Activated CD8-positive, alpha-beta memory T cell treated with anti-CD3 and anti-CD28 coated beads, Interleukin-2, amount 50 U/mL, for 4 hours (primary cell): ENCODE results near the gene PTPRD.

Experiments
- DNase-seq: peaks from one replicate; pipeline ENCODE4 v3.0.0-alpha.2; 2020

PTPRD gene

GRCh38 chr9:8649807-8650206 is 1963.0 kb downstream of the PTPRD start:
- DNase-seq, result no peak

GRCh38 chr9:8649160-8649559 is 1963.6 kb downstream of the PTPRD start:
- DNase-seq, result no peak

DNA sequence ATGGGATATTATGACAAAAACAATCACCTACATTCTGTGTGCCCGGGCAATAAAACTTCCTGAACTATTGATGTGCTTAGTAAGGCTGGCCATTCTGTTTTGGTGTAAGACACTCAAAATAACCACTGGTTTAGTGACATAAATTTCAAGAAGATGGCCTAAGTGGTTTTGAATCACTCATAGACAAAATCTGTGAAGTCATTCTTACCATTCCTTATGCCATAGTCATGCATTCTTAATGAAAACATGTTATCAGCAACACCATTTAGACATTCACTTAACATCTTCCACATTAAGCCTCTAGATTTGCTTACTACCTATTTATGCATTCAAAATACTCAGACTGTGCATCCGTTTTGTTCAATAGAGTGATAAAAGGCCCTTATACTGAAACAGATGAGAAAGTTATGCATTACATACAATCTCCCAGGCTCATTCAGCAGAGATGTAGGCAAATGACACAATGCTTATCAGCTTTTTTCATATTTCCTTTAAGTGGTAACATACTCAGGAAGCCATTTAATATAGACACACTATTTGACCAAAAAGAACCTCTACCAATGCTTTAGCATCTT is 1964.4 kb downstream of the PTPRD start:
- DNase-seq, result no peak

DNA sequence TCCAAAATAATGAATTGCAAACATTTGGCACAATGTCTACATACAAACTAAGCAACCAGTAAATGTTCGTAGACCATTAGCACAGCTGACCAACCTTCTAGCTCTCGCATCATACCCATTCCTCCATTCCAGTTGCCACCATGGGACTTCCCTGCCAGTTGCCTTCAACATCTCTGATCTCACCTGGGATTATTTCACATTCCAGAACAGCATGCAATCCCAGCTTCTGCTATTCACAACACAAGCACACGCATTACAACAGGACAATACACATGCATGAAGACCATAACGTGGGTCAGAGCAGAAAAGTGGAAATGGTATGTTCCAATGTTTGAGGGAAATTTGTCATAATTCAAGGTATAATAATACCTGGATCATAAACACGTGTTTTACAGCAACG is 1965.0 kb downstream of the PTPRD start:
- no peak for DNase-seq

DNA sequence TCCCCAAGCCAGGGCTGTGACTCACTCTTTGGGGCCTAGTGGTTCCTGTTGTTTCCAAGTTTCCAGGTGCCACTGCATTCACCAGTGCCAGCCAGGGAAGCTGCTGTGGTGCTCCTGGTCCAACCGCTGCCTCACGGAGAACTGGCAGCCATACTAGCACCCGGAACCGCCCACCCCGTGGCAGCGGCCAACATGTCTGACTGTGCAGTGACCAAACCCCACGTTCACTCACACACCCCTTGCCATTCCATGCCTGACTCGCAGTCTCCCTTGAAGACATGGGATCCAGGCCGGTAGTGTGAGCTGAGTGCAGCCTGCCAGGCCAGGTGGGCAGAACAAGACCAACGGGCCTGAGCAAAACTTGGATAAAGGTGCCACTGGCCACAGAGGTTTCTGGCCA is 1968.2 kb downstream of the PTPRD start:
- DNase-seq, result no peak

GRCh38 chr9:8643896-8644295 is 1968.9 kb downstream of the PTPRD start:
- no peak for DNase-seq

DNA sequence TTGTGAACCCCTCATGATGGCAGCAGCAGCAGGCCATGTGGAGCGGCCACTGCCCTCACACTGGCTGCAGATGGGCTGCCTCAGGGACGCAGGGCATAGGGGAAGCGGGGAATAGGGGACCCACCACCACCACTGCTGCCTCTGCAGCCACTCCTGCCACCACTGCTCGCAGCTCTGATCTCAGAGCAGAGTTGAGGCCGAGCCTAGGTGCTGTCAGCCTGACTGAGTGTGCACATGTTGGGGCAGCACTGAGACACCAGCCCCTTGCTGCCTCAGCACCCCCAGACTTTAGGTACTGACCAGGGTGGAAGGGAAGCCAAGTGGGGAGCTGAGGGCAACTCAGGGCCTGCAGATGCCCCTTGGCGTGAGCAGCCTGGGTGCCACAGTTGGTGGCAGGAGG is 1969.3 kb downstream of the PTPRD start:
- DNase-seq, result no peak

DNA sequence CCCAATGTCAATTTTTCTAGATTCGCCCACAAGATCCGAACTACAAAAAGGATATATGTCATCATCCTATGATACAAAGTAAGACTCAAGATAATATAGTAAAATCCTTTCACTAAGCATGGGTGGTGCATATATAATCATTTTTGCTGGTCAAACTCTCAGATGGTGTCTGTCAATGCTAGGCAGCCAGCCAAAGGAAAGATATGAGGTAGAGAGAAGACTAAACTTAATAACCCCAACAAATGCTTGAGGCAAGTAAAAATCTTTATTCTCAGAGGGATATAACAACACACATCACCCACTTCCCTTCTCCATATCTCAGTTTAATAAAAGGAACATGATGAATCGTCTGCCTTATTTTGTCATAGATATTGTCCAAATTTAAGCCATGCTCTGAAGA is 1972.0 kb downstream of the PTPRD start:
- DNase-seq, result no peak

GRCh38 chr9:8637626-8638025 is 1975.2 kb downstream of the PTPRD start:
- no peak for DNase-seq

DNA sequence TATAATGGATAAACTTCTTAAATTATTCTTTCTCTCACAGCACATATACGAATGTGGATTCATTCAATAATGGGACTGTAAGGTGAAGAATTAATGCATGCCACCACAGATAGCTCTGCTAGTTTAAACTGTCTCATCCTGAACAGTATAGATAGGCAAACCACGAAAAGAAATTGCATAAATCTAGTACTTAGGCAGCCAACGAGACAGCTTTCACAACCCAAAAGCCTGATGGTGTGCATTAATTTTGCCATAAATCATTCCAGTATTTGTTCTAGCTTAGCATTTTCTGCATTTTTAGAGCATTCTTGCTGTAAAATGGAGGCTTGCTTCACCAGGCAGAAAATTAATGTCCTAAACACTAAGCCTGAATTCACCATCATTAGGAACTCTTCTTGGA is 1979.0 kb downstream of the PTPRD start:
- DNase-seq, result no peak

GRCh38 chr9:8632493-8632892 is 1980.3 kb downstream of the PTPRD start:
- DNase-seq, result no peak

DNA sequence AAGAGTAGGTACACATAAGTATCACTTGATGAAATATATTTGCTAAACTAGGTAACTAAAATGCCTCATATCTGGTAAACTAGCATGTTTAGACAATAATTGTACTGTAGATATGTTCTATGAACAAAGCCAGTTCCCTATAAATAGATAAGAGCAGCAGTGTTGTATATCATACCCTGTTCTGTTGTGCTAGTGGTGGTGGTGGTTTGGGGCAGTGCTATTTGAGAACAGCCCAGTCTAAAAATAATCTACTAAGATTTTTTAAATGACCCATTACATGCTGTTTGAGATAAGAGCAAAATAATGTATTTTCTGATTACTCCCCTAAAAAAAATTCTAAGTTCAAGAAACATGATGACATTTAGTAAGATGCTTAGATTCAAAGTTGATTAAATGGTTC is 1984.0 kb downstream of the PTPRD start:
- no peak for DNase-seq

DNA sequence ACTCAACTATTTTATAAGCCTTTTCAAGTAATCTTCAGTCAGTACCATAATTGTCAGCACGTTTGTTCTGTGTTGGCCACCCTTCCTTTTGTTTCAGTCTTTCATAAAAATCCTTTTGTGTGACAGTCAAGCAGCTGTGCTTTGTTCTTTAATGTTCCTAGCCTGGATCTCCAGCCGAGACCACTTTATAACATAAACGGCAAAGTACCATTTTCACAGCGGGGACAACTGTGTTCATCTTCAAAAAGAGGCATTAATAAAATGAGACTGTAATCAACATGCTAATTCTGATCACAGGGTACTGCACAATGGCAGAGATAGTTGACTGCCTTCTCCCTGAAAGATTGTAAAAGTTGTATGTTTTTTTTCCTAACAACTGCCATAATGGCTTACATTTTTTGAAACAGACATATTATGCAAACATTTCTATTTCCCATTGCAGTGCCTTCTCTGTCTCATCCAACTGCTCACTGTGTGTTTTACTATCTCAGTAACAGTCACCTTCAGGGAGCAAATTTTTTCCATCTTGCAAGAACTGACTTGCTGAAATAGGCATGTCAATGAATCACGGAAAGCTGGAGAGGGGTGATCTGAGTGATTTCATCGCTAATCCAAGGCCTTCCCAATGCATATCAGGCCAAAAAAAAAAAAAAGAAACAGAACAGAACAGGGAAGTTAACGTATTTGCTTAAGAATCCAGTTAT is 1984.7 kb downstream of the PTPRD start:
- no peak for DNase-seq

DNA sequence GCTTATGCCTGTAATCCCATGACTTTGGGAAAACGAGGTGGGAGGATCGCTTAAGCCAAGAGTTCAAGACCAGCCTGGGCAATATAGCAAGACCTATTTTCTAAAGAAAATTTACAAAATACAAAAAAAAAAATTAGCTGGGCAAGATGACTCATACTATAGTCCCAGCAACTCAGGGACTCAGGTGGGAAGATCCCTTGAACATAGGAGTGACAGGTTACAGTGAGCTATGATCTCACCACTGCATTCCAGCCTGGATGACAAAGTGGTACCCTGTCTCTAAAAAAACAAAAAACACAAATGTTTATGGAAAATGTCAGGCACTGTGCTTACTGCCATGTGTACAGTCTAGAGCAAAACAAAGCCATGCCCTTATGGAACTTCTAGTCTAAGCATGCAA is 1989.9 kb downstream of the PTPRD start:
- no peak for DNase-seq

DNA sequence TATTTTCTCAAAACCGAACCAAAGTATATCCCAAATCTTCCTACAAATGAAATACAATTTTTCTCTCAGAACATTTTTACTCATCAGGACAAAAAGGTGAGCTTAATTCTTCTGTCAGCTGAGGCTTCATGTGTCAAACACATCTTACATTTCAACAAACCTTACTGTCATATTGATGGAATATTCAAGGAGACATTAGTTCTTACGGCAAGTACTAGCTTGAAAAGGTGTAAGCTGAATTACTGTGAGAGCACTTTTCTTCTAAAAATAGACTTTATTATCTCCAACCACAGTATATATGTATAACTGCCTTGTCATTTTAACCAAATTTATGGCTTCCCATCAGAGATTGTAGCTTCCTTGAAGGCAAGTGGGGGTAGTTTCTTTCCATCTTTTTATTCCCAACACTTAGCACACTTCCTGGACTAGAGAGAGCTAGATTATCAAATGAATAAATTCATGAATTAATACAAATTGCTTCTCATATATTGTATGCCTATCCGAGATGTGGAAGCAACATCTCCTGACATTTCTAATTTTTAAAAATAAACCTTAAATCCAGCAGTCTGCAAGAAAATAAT is 1990.5 kb downstream of the PTPRD start:
- DNase-seq, result no peak

DNA sequence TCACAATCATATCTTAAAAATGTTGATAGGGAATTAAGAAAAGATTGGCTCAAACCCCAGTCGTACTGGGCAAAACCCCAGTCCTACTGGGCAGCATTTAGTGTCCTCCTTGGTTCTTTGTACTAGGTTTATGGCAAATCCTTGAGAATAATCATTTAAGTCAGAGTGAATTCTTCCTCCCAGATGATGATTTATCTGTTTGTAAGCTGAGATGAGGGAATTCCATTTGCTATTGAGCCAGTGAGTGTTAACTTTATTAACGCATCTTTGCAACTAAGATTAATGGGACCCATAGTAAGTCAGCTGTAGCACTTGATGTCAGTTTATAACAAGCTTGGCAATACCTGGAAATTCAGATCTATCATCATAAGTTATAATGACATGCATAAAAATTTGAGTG is 1991.4 kb downstream of the PTPRD start:
- no peak for DNase-seq

- DNase-seq, result no peak
Measured at GRCh38 chr9:8616414-8616813, 1996.4 kb downstream of the PTPRD start.

- DNase-seq, result no peak
Measured at GRCh38 chr9:8614926-8615440, 1997.8 kb downstream of the PTPRD start.

DNA sequence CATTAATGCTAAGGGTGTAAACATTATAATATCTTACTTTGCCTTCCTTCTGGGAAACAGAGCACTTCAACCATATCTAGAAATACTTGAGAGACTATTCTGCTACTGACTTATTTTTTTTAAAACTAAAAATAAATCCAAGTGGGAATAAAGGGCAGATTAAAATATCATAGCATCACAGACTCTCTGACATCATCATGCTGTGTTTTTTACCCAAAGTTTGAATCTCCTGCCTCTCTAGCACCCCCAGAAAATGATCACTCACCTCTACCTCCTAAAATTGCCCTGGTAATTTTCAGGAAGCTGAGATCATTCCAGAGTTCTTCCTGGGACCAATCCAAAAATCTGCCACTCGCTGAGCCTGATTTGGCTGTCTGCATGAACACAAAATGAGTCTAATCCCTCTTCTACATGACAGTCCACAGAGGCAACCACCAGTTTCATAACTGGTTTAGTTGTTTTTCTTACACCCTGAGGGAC is 1999.4 kb downstream of the PTPRD start:
- no peak for DNase-seq

GRCh38 chr9:8611153-8611552 is 2001.6 kb downstream of the PTPRD start:
- no peak for DNase-seq

- DNase-seq, result no peak
Measured at GRCh38 chr9:8610256-8610655, 2002.5 kb downstream of the PTPRD start.

GRCh38 chr9:8605096-8605495 is 2007.7 kb downstream of the PTPRD start:
- no peak for DNase-seq

DNA sequence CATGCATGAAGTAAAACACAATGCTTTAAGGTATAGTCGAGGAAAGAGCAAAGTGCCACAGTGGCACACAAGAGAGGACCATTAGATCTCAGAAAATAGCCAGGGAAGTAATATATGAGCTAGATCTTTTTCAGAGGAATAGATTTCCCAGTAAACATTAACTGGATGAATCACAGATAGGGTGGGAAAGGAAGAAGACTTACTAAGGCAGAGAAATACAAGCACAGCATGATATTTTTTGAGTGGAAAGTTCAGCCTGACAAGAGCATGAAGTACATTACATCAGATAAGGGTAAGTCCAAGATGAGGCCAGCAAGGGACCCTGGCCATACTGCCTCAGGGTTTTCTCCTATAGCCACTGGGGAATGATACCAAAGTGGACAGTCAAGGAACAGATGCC is 2008.6 kb downstream of the PTPRD start:
- no peak for DNase-seq

GRCh38 chr9:8600914-8601680 is 2011.7 kb downstream of the PTPRD start:
- no peak for DNase-seq
